ENCODE results near the gene MBNL2.

DNA sequence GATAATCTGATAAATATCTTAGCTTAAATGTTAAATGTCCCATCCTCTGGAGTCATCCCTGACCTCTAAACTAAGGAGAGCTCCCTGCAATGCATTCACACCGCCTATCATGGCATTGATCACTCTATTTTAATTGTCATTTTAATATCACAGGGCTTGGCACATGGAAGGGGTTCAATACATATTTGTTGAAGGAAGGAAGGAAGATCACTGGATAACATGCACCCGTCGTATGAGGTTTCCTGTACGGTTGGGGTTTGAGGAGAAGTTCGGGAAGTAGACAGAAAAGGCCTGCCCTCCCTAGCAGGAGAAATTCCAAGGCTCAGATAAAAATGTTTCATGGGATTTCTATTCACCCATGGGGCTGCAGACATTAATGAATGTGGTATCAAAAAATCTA lies 102.0 kb downstream of the MBNL2 start:
- TF ChIP-seq, protein P1, sequence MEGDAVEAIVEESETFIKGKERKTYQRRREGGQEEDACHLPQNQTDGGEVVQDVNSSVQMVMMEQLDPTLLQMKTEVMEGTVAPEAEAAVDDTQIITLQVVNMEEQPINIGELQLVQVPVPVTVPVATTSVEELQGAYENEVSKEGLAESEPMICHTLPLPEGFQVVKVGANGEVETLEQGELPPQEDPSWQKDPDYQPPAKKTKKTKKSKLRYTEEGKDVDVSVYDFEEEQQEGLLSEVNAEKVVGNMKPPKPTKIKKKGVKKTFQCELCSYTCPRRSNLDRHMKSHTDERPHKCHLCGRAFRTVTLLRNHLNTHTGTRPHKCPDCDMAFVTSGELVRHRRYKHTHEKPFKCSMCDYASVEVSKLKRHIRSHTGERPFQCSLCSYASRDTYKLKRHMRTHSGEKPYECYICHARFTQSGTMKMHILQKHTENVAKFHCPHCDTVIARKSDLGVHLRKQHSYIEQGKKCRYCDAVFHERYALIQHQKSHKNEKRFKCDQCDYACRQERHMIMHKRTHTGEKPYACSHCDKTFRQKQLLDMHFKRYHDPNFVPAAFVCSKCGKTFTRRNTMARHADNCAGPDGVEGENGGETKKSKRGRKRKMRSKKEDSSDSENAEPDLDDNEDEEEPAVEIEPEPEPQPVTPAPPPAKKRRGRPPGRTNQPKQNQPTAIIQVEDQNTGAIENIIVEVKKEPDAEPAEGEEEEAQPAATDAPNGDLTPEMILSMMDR (conservative IDR thresholded peaks at IDR 0.05; ENCODE audit: low read length) = no peak
- TF ChIP-seq EZH2phosphoT487 (IDR thresholded peaks at IDR 0.05; ENCODE audit: borderline replicate concordance, low read depth, low read length) = no peak

All from OCI-LY7 (cell line).